Naive thymus-derived CD4-positive, alpha-beta T cell (primary cell): ENCODE results near the gene TSPO2. TPM values are rescaled to one million over a fixed set of nuclear protein-coding genes. Genes with fewer than 3 reads are reported as not detected.
"Not testable (repeated sequence)": the region's sequence is repeated elsewhere in the genome, so short reads cannot be mapped to it uniquely, and the experiment has no call there.

Experiments used
- ATAC-seq: fragments of 150-1000 bp; cut with Tn5 transposase; 2 replicates; pipeline ENCODE4 v1.10.0; 2021; ENCODE audit warnings: mild to moderate bottlenecking, moderate library complexity
- CTCF ChIA-PET: fragments of 350-600 bp; sonication (Branson Sonifier 250); formaldehyde crosslinking; loops from one replicate; lab custom pipeline; 2021; ENCODE audit warnings: antibody characterized with exemption; lab: Charles Lee
- POLR2A ChIA-PET: fragments of 350-600 bp; sonication (Branson Sonifier 250); formaldehyde crosslinking; loops from one replicate; lab custom pipeline; 2021; ENCODE audit warnings: antibody characterized with exemption, inconsistent platforms; lab: Charles Lee
- DNase-seq, 9 donors: peaks; one replicate each; pipeline versions ENCODE4 v3.0.0 to v3.0.0-alpha.2; 2020 to 2022; ENCODE audit warnings: mixed read lengths in 1 of 9
- H3K27ac ChIP-seq: one replicate; pipeline ENCODE4 v1.7.0; 2013; ENCODE audit warnings: mild to moderate bottlenecking, low read depth, low read length, moderate library complexity
- H3K27me3 ChIP-seq, 2 donors: one replicate each; pipeline ENCODE4 v1.7.0; 2013; ENCODE audit warnings: low read length in 2 of 2, mild to moderate bottlenecking in 2 of 2, moderate library complexity in 2 of 2; ENCODE audit not compliant: control insufficient read depth in 2 of 2, insufficient read depth in 2 of 2
- H3K36me3 ChIP-seq, 3 experiments: 1 replicate in 2 of 3; 2 replicates in 1 of 3; pipeline ENCODE4 v1.7.0; 2013; ENCODE audit warnings: low read length in 3 of 3, mild to moderate bottlenecking in 3 of 3, moderate library complexity in 1 of 3; ENCODE audit not compliant: insufficient read depth in 3 of 3, control insufficient read depth in 2 of 3
- H3K4me1 ChIP-seq, 2 donors: one replicate each; pipeline ENCODE4 v1.7.0; 2013; ENCODE audit warnings: low read length in 2 of 2, mild to moderate bottlenecking in 2 of 2, moderate library complexity in 1 of 2; ENCODE audit not compliant: control insufficient read depth in 2 of 2, insufficient read depth in 2 of 2
- H3K4me3 ChIP-seq: 2 replicates; pipeline ENCODE4 v1.7.0; 2013; ENCODE audit warnings: mild to moderate bottlenecking, low read length
- H3K9me3 ChIP-seq, 3 experiments: 1 replicate in 2 of 3; 2 replicates in 1 of 3; pipeline ENCODE4 v1.7.0; 2013; ENCODE audit warnings: low read length in 3 of 3; ENCODE audit not compliant: control insufficient read depth in 2 of 3
- H3K27ac Mint-ChIP-seq, 9 donors: one replicate each; pipeline ENCODE4 v1.8.0; 2020 to 2022; ENCODE audit warnings: mixed read lengths in 9 of 9, mild to moderate bottlenecking in 8 of 9, moderate library complexity in 5 of 9, inconsistent platforms in 2 of 9
- H3K27me3 Mint-ChIP-seq, 5 donors: one replicate each; pipeline ENCODE4 v1.8.0; 2021 to 2022; ENCODE audit warnings: mixed read lengths in 5 of 5, mild to moderate bottlenecking in 1 of 5
- H3K36me3 Mint-ChIP-seq, 5 donors: one replicate each; pipeline ENCODE4 v1.8.0; 2020 to 2022; ENCODE audit warnings: mixed read lengths in 5 of 5, mild to moderate bottlenecking in 3 of 5, inconsistent platforms in 1 of 5
- H3K4me1 Mint-ChIP-seq, 7 donors: one replicate each; pipeline ENCODE4 v1.8.0; 2020 to 2022; ENCODE audit warnings: mixed read lengths in 7 of 7, mild to moderate bottlenecking in 3 of 7, inconsistent platforms in 1 of 7
- H3K4me3 Mint-ChIP-seq, 10 donors: one replicate each; pipeline ENCODE4 v1.8.0; 2020 to 2022; ENCODE audit warnings: mild to moderate bottlenecking in 10 of 10, mixed read lengths in 10 of 10, moderate library complexity in 6 of 10, inconsistent platforms in 2 of 10
- H3K9me3 Mint-ChIP-seq, 11 donors: one replicate each; pipeline ENCODE4 v1.8.0; 2020 to 2022; ENCODE audit warnings: mixed read lengths in 11 of 11, mild to moderate bottlenecking in 4 of 11, inconsistent platforms in 1 of 11, moderate library complexity in 1 of 11
- intact Hi-C, 2 donors: fragments of 100-400 bp; cut with micrococcal nuclease; formaldehyde crosslinking; loops; one replicate each; pipeline ENCODE4 v1.15.1; 2023
- polyA plus RNA-seq, 2 donors: library from polyadenylated mRNA; unstranded; fragments of 300-500 nt; fragmentation: Illumina TruSeq; gene quantifications; one replicate each; pipeline ENCODE4 v1.2.3, GENCODE V29; 2021
- total RNA-seq, 6 experiments: library from RNA in 5 of 6; stranded (reverse) in 5 of 6; gene quantifications; 1 replicate in 5 of 6; 2 replicates in 1 of 6; pipeline ENCODE4 v1.2.3 and lab custom pipeline; 2021 to 2026

Gene TSPO2
- total and polyA plus RNA-seq, 7 experiments from 2014 or later: not detected

- Histone ChIP-seq H3K36me3 (no peaks in the 10 kb centered on the region), H3K9me3 (no peaks in the 10 kb centered on the region), H3K4me1 (no peaks in the 10 kb centered on the region), H3K27me3 (no peaks in the 10 kb centered on the region), H3K4me3 (no peak overlapping the region), H3K27ac (no peak overlapping the region)
- intact Hi-C loops: no loop called here
- no peak for DNase-seq
- Mint-ChIP-seq H3K27ac (no peak overlapping the region), H3K9me3 (no peaks in the 10 kb centered on the region), H3K27me3 (peaks cover 34 to 65% (median 37%) of the 10 kb centered on the region in 5 donors), H3K4me1 (no peaks in the 10 kb centered on the region), H3K36me3 (no peaks in the 10 kb centered on the region), H3K4me3 (no peak overlapping the region)
- POLR2A ChIA-PET: interaction anchor here (0.6 kb wide), 1 partner anchor 321 kb away, joined by 3 read pairs; no protein-coding TSS in a partner anchor
- CTCF ChIA-PET: no interaction called here
- ATAC-seq: no peak
Measured at GRCh38 chr6:41000248-41000647, 42.0 kb upstream of the TSPO2 start.

- no peak for DNase-seq
- no peak overlapping the region for H3K27ac ChIP-seq
- peaks cover 0 to 6% (median 4%) of the 10 kb centered on the region in 7 donors for H3K4me1 Mint-ChIP-seq
- H3K4me3 Mint-ChIP-seq: no peak overlapping the region
- POLR2A ChIA-PET: no interaction called here
- no peaks in the 10 kb centered on the region for H3K9me3 ChIP-seq
- no peaks in the 10 kb centered on the region for H3K27me3 ChIP-seq
- H3K9me3 Mint-ChIP-seq: no peaks in the 10 kb centered on the region
- ATAC-seq: no peak
- no peak overlapping the region for H3K4me3 ChIP-seq
- CTCF ChIA-PET: interaction anchor here (0.8 to 4.4 kb wide), 2 partner anchors 26 to 64 kb away, joined by 8 to 18 read pairs; no protein-coding TSS in a partner anchor
- intact Hi-C loops: no loop called here
- H3K27ac Mint-ChIP-seq: no peak overlapping the region
- H3K4me1 ChIP-seq: no peaks in the 10 kb centered on the region
- no peaks in the 10 kb centered on the region for H3K36me3 Mint-ChIP-seq
- H3K36me3 ChIP-seq: no peaks in the 10 kb centered on the region
- H3K27me3 Mint-ChIP-seq: peaks cover 27 to 56% (median 28%) of the 10 kb centered on the region in 5 donors
Measured at GRCh38 chr6:41002168-41002567, 40.1 kb upstream of the TSPO2 start.

- POLR2A ChIA-PET, H3K4me1 Mint-ChIP-seq, H3K36me3 Mint-ChIP-seq, H3K36me3 ChIP-seq, H3K27ac Mint-ChIP-seq, H3K4me3 ChIP-seq, H3K4me3 Mint-ChIP-seq, CTCF ChIA-PET, H3K4me1 ChIP-seq, H3K9me3 ChIP-seq, H3K9me3 Mint-ChIP-seq, H3K27me3 ChIP-seq, H3K27ac ChIP-seq: not testable (repeated sequence)
- intact Hi-C loops: loop anchor here (1.0 to 2.0 kb wide), 6 partner anchors 21 to 313 kb away; partner anchors contain the start of gene UNC5CL (in 2 of the 2)
- ATAC-seq (peak; percentile 81), DNase-seq (peak; percentile 29 to 62 (median 52))
- H3K27me3 Mint-ChIP-seq: peaks cover 12 to 47% (median 23%) of the 10 kb centered on the region in 5 donors
Measured at GRCh38 chr6:41006217-41006616, 36.0 kb upstream of the TSPO2 start.

- H3K36me3 Mint-ChIP-seq, H3K27me3 ChIP-seq, H3K4me1 Mint-ChIP-seq, H3K4me1 ChIP-seq, POLR2A ChIA-PET, H3K4me3 Mint-ChIP-seq, H3K27ac Mint-ChIP-seq, H3K9me3 Mint-ChIP-seq, DNase-seq, H3K4me3 ChIP-seq, H3K9me3 ChIP-seq, H3K36me3 ChIP-seq, H3K27ac ChIP-seq, ATAC-seq: not testable (repeated sequence)
- CTCF ChIA-PET: interaction anchor here (0.6 to 0.7 kb wide), 4 partner anchors 21 to 1187 kb away, joined by 3 to 4 read pairs (median 3); no protein-coding TSS in a partner anchor
- H3K27me3 Mint-ChIP-seq: peaks cover 12 to 39% (median 20%) of the 10 kb centered on the region in 5 donors
- intact Hi-C loops: loop anchor here (1.0 to 2.0 kb wide), 6 partner anchors 20 to 312 kb away; partner anchors contain the start of gene UNC5CL (in 2 of the 2)
Measured at GRCh38 chr6:41006980-41007379, 35.3 kb upstream of the TSPO2 start.

- peaks cover 7 to 35% (median 15%) of the 10 kb centered on the region in 5 donors for H3K27me3 Mint-ChIP-seq
- no peak overlapping the region for H3K27ac ChIP-seq
- no peak overlapping the region for H3K4me3 ChIP-seq
- DNase-seq (no peak), ATAC-seq (no peak)
- H3K36me3 Mint-ChIP-seq: no peaks in the 10 kb centered on the region
- H3K9me3 Mint-ChIP-seq: no peaks in the 10 kb centered on the region
- no peaks in the 10 kb centered on the region for H3K27me3 ChIP-seq
- intact Hi-C loops: no loop called here
- no peaks in the 10 kb centered on the region for H3K9me3 ChIP-seq
- H3K36me3 ChIP-seq: no peaks in the 10 kb centered on the region
- no peaks in the 10 kb centered on the region for H3K4me1 ChIP-seq
- ChIA-PET POLR2A (interaction anchor here (0.5 kb wide), 1 partner anchor 9 kb away, joined by 3 read pairs; no protein-coding TSS in a partner anchor), CTCF (interaction anchor here (0.9 to 1.6 kb wide), 2 partner anchors 20 to 27 kb away, joined by 3 to 4 read pairs; no protein-coding TSS in a partner anchor)
- H3K4me3 Mint-ChIP-seq: no peak overlapping the region
- H3K27ac Mint-ChIP-seq: no peak overlapping the region
- peaks cover 0 to 6% (median 4%) of the 10 kb centered on the region in 7 donors for H3K4me1 Mint-ChIP-seq
Measured at GRCh38 chr6:41008011-41008410, 34.3 kb upstream of the TSPO2 start.

GRCh38 chr6:41009669-41010068 is 32.6 kb upstream of the TSPO2 start:
- POLR2A ChIA-PET: no interaction called here
- H3K4me3 Mint-ChIP-seq: no peak overlapping the region
- Histone ChIP-seq H3K27ac (no peak overlapping the region), H3K27me3 (no peaks in the 10 kb centered on the region), H3K36me3 (no peaks in the 10 kb centered on the region), H3K4me3 (no peak overlapping the region), H3K4me1 (no peaks in the 10 kb centered on the region), H3K9me3 (no peaks in the 10 kb centered on the region)
- intact Hi-C loops: no loop called here
- CTCF ChIA-PET: interaction anchor here (1.2 kb wide), 1 partner anchor 15 kb away, joined by 3 read pairs; no protein-coding TSS in a partner anchor
- H3K27ac Mint-ChIP-seq: no peak overlapping the region
- H3K9me3 Mint-ChIP-seq: no peaks in the 10 kb centered on the region
- no peak for DNase-seq
- ATAC-seq: no peak
- peaks cover 0 to 20% (median 6%) of the 10 kb centered on the region in 5 donors for H3K27me3 Mint-ChIP-seq
- H3K4me1 Mint-ChIP-seq: peaks cover 0 to 6% (median 4%) of the 10 kb centered on the region in 7 donors
- no peaks in the 10 kb centered on the region for H3K36me3 Mint-ChIP-seq

- CTCF ChIA-PET: no interaction called here
- no peaks in the 10 kb centered on the region for H3K4me1 Mint-ChIP-seq
- POLR2A ChIA-PET: no interaction called here
Measured at GRCh38 chr6:41011673-41012072, 30.6 kb upstream of the TSPO2 start.

More at GRCh38 chr6:41011673-41012072, 30.6 kb upstream of the TSPO2 start:
- no peaks in the 10 kb centered on the region for H3K9me3 ChIP-seq
- H3K4me3 ChIP-seq: no peak overlapping the region
- Mint-ChIP-seq H3K9me3 (peaks cover 0 to 3% (median 0%) of the 10 kb centered on the region in 11 donors), H3K4me3 (no peak overlapping the region), H3K27ac (no peak overlapping the region), H3K27me3 (peaks cover 0 to 17% (median 0%) of the 10 kb centered on the region in 5 donors), H3K36me3 (no peaks in the 10 kb centered on the region)
- intact Hi-C loops: no loop called here
- DNase-seq (no peak), ATAC-seq (no peak)
- no peaks in the 10 kb centered on the region for H3K36me3 ChIP-seq
- H3K27ac ChIP-seq: no peak overlapping the region
- H3K27me3 ChIP-seq: no peaks in the 10 kb centered on the region
- no peaks in the 10 kb centered on the region for H3K4me1 ChIP-seq
